T-helper 1 cell (primary cell): ENCODE data around the gene IL17REL.
A peak's percentile ranks its signal among the peaks of the same experiment; 100 is the strongest.

Experiments used
- DNase-seq, 5 donors: peaks; one replicate each; pipeline ENCODE4 v3.0.0-alpha.2; 2012 to 2020

The IL17REL gene

DNA sequence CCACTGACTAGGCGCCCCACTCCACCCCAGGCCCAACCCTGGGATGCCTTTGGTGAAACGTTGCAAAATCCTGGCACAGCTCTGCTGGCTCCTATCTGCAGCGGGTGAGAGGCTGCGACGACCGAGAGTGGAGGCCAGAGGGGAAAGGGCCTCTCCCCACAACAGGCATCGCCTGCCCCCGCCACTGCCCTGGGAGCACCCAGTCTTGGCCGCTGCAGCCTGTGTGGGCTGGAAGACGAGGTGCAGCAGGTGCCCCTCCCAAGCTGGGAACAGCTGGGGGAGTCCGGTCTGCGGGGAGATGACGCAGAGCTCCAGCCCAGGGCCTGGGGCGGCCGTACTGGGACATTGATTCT lies 56.2 kb downstream of the IL17REL start:
- no peak for DNase-seq

DNA sequence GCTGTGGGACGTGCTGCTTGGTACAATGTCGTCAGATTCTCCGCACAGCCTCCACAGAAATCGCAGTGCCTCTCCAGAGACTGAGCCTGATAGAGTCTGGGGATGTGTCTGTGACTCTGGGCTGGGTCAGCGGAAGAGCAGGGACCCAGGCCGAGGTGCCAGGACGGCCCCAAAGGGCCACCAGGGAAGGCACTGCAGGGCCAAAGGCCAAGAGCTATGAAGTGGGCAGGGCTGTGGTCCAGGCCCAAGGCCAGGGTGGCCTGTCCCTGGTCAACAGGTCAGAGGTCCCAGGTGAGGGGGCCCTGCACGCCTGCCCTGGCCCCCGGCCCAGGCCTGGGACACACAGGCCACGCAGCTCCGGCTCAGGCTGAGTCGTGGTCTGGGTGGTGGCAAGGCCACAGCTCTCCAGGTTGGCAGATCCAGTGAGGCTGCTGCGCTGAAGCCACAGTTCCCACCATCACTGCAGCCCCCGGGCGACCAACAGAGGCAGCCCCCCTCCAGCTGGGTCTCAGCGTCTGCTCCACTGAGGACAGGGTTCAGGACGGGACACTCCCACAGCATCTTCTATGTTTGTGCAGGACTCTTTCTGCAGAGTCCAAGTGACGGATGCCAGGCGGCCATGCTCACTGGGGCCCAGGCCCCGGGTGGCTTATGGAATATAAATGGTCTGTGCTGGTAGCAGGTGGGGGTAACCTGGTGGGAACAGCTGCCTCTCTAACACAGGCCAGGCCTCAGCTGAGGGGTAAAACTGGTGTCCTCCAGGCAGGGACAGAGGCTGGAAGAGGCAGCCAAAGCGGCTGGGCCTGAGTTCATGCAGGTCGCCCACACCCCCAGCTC lies 56.8 kb downstream of the IL17REL start:
- DNase-seq, result no peak

DNA sequence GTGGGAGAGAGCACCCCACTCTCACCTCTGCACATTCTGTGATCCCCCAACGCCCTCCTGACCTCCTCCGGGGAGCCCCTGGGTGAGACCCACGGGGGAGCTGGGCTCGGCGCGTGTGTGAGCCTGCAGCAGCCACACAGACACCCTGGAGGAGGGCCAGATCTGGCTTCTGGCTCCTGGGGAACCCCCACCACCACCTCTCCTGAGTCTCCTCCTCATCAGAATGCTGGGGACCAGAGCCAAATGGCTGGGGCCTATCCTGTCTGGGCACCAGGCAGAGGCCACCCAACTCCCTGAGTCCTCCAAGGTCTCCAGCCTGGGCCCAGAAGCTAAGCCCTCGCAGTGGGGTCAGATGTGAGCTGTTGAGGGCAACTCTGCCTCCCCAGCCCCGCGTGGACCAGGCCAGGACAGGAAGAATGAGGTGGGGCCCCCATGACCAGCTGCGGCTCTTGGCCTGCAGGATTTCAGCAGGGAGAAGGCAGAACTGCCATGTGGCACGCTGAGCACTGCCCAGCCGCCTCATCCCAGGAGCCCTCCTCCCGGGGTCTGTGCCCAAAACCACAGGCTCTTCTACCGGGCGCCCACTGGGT lies 57.5 kb downstream of the IL17REL start:
- DNase-seq, result no peak

DNA sequence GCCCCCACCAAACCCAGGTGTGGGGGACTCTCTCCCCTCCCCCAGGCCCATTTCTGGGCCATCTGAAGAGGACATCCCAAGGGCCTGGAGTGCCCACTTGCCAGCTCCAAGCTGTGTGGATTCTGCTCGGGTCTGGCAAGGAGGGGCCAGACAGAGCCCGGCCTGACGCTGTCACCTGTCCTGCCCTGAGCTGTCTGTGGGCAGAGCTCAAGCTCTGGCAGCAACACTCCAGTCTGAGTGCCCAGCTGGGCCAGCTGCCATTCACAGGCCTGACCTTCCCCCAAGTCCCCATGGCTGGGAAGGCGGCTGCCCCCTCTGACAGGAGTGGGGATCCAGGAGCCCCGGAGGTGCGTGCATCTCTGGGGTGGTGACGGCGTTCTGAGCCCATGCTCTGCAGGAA lies 58.2 kb downstream of the IL17REL start:
- no peak for DNase-seq

DNA sequence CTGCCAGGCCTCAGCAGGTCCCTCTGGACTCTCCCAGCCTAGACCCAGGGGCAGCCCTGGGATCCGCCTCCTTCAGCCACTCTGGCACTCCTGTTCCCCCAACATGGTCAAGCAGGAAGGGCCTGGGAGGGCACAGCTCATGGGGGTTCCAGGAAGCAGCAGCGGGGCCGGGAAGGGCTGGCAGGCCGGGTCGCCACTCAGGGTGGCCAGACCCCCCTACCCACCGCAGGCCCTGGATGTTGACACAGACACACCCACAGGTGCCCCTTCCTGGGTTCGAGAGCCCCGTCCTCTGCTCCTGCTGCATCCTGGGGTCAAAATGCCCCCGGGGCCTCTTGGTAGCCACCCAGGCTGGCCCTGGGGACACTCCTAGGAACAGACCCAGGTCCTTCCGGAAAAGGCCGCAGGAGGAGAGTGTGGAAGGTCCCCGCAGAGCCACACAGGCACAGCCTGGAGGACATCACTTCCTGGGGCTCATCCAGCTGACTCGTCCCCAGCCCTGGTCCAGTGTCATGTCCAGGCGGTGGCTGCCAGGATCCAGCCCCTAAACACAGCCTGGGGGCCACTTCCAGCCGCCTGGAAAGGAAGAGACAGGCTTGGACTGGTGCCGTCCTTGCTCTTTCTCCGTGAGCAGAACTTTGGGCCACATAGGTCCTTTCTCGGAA lies 58.8 kb downstream of the IL17REL start:
- DNase-seq, result no peak

DNA sequence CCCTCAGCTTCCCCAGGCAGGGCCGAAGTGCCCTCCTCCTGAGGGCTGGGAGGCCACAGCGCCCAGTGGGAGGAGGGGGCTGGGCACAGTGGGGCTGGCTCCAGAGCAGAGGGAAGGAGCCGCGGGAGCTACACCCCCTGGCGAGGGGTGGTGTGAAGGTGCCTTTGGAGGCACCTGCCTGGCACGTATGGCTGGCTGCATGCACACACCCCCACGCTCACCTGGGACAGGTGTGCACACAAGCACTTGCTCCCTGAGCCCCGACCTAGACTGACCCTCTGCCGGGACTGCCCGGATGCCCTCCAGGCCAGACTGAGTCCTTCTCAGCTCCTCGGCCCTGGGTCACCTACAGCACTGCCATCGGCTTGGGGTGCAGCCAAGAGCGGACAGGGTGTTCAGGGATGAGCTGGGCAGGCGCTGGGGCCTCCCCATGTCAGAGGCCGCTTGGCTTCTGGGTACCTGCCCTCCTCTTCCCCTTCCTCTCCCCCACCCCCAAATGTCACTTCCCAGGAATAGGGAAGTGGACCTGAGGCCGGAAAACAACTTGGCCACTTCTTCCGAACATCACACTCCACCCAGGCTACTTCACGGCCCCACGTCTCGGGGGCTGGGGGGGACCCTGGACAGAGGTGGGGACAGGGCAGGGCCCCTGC lies 59.4 kb downstream of the IL17REL start:
- DNase-seq, result no peak

DNA sequence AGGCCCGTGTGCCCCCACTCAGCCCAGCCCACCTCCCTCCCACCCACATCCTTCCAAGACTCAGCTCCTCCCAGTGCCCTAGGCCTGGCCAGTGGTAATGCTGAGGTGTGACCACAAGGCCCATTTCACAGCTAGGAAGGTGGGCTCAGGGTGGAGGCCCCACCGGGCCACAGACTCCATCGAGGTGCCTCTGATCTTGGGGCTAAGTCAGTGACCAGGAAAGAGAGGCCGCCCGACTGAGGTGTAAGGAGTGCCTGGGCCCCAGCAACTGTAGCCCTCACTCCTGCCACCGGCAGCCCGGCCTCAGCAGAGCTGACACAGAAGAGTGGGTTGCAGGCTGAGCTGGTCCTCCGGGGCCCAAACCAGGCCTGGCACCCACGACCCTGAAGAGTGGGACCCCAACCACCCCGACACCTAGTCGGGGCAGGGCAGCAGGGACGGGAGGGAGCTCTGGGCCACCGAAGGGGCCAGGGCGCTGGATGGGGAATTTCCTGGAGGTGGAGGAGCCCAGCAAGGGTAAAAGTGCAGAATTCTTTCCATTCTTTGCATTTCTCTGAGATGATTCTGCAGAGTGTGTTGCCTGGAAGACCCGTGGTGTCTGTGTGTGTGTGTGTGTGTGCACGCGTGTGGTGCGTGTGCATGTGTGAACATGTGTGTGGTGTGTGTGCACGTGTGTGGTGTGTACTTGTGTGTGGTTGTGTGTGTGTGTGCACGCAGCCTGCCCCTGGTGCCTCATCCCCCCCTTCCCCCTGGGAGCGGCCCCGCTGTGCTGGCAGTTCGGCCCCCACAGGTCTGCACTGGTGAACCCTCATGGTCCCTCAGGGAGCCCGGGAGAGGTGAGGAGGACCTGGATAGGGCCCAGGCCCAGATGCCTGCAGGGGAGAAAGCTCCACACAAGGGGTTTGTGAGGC lies 60.3 kb downstream of the IL17REL start:
- DNase-seq, result no peak

DNA sequence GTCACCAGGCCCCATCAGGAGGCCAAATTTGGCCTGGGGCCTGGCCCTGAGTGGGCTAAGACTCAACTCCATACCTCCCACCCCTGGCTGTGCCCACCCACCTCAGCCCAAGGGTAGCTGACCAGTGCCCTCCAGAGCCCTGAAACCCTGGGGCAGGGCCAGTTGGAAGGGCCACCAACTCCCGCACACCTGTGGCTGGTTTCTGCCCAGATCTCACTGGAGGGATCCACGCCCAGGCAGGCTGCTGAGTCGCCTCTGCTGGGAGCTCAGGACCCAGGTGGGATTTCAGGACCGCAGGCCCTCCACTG lies 60.9 kb downstream of the IL17REL start:
- no peak for DNase-seq

DNA sequence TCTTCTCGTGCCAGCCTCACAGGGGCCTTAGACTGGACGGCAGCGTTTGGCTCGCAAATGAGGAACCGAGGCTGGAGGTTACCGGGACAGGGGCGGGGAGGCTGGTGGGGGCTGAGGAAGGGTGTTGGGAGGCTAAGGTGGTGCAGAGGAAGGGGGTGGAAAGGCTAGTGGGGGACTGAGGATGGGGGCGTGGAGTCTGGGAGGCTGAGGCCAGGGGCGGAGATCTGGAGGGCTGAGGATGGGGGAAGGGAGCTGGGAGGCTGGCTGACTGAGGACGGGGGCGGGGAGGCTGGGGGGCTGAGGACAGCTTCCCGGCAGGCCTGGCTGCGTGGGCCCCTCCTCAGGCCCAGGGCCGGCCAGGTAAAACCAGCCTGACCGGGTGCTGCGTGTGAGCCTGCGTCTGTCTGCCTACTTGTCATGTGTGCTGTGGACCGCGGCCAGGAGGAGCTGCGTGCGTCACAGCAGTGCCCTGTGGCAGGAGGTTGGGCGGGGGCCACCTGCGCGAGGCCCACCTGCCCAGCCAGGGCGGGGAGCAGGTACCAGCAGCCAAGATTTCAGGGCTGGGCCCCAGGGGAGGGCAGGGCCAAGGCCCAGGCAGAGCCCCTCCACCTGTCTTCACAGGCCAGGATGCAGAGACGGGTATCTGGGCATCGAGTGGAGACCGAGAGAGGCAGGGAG lies 61.4 kb downstream of the IL17REL start:
- no peak for DNase-seq

DNA sequence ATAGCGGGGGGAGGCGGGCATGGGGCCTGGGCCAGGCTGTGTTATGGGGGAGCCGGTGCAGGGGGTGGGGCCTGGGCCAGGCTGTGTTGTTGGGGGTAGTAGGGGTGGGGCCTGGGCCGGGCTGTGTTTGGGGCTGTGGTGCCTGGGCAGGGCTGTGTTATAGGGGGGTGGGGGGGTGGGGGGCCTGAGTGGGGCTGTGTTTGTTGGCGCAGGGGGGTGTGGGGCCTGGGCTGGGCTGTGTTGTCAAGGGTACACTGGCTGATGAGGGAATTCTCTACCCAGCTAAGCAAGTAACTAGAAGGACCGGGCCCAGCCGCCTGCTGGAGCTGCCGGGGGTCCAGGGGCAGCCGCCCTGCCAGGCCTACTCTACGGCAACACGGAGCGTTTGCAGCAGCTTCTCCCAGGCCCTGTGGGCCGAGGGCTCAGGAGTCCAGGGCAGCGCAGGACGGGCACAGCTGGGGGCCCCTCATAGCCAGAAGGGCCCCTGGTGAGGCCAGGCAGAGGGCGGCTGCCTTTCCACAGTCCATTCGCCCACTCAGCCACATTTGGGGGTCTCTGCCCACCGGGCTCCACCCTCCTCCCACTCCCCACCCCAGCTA lies 62.1 kb downstream of the IL17REL start:
- no peak for DNase-seq

DNA sequence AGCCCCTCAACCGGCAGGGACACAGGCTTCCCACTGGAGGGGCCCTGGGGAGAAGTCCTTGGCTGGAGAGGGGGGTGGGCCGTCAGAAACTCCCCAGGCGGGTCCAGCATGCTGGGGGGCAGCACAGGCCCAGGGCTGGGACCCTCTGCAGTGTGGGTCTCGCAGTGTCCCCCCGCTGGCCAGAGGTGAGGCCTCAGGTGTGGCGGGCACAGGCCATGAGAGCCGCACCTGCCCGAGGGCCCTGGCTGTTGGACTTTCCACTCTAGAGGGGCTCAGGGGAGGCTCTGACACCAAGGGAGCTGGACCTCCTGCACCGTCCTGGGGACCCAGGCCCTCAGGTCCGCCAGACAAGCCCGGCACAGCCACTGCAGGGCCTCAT lies 62.7 kb downstream of the IL17REL start:
- DNase-seq, result no peak

DNA sequence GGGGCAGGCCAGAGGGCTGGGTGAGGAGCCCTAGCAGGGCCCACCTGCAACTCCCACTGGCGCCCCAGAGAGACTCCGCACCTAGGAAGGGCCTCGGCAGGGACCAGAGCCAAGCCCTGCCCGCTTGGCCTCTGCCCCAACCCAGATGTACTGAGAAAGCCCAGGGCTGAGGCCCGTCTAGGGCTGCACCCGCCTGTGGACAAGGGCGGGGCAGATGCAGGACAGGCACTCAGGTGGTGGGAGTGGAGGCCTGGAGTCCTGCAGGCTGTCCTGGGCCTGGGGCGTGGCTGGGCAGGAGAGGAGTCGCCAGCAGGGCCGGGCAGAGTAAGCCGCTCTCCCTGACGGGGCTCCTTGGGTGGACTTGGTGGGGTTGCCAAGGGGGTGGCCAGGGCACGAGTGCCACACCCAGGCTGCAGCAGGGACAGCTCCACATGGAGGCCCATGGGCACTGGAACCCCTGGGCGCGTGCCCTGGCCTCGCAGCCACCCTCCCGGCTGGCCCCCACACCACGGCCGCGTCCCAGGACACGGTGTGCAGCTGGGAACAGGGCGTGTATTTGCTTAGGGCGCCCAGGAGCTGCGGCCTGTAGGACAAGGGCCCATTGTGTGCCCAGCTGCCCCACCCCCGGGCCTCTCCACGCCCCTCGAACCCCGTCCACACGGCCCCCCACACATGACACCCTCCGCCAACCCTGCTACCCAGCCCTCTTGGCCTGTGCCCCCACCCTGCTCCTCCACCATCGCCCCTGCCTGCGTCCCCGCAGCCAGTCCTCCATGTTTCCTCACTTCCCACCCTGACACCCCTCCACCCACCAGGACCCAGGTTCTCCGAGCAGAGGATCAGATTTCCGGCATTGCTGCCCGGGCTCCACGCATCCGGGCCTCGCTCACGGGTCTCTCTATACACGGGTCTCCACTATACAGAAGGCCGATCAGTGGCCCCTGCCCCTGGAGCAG lies 63.3 kb downstream of the IL17REL start:
- no peak for DNase-seq

DNA sequence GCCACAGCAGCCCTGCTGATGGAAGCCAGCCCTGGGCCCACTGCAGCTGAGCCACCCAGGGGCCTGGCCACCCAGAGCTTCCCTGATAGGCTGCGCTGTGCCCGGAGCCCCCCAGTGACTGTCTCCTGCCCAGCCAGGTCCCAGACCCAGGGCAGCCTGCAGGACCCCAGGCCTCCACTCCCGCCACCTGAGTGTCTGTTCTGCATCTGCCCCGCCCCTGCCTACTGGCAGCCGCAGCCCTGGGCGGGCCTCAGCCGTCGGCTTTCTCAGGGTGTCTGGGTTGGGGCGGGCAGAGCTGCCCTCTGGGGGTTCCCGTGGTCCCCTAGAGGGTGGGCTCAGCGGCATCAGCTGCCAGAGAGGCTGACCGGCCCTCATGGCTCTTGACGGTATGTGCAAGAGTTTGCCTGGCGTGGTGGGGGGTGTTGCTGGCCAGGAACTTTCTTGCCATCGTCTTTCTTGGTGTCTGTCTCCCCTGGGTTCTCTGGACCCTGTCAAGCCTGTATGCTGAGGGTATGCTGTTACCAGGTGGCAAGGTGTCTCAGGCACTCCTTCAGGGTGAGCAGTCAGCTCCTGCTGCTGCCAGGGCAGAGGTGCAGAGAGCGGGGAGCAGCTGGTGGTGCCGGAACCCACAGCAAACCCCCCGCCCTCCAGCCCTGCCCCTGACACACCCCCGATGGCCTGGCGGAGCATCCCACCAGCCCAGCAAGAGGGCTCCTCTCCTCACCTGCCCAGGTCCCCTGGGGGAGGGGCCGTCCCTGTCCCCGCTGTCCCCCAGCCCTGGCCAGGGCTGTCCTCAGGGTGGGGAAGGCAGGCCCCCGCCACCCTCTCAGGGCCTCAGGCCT lies 64.2 kb downstream of the IL17REL start:
- DNase-seq, result no peak

DNA sequence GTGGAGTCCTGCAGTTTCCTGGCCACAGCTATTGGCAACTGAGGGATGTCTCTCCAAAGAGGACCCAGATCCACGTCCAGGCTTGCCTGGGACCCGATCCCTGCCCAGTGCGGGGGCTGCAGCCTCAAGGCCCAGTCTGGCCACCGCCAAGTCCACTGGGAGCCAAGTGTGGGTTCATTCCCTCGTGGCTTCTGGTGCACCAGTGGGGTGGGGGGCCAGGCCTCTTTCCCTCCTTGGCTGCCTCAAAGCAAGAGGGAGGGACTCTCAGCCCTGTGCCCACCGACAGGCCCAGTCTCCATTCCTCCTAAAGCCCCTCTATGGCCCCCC lies 65.3 kb downstream of the IL17REL start:
- no peak for DNase-seq

DNA sequence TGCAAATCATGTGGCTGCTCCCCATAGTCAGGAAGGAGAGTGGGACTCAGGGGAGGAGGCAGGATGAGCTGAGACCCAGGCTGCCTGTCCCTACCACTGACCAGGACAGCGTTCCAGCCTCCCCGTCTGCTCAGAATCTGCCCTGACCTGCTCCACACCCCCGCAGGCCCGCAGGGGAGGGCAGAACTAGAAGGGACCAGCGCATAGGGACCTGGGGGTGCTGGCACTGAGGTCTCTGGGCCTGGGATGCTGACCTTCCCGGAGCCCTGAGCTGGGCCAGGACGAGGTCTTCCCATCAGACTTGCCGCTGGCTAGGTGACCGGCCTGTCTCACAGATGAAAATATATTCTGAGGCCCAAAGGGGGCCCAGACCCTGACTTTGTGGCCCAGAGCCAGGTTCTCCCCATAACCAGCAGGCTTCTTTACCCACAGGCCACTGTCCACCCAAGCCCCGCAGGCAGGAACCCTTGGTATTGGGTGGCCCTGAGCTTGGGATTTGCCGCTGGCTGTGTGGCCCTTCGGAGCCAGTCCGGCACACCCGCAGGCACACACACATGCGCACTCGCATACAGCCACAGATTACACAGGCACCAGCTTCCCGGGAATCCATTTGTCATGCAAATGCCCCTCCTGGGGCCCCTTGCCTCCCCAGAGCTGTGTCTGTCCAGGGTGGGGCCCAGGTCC lies 65.8 kb downstream of the IL17REL start:
- no peak for DNase-seq

DNA sequence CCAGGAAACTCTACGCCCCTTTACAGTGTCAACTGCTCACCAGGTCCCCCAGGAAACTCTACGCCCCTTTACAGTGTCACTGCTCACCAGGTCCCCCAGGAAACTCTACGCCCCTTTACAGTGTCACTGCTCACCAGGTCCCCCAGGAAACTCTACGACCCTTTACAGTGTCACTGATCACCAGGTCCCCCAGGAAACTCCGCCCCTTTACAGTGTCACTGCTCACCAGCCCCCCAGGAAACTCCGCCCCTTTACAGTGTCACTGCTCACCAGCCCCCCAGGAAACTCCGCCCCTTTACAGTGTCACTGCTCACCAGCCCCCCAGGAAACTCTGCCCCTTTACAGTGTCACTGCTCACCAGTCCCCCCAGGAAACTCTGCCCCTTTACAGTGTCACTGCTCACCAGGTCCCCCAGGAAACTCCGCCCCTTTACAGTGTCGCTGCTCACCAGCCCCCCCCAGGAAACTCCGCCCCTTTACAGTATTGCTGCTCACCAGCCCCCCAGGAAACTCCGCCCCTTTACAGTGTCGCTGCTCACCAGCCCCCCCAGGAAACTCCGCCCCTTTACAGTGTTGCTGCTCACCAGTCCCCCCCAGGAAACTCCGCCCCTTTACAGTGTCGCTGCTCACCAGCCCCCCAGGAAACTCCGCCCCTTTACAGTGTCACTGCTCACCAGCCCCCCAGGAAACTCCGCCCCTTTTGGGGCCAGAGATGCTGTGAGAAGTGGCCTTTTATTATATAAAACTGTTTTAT lies 67.3 kb downstream of the IL17REL start:
- DNase-seq, result peak in 4 of 5 donors; percentile 45 to 83 (median 60)
